SU-DHL-6 (cell line): ENCODE measurements around the gene USP7.

ENCODE experiments used
- EZH2phosphoT487 ChIP-seq: fragments of 200-600 bp; sonication (generic), shearing (Covaris generic); conservative IDR thresholded peaks from 2 replicates; pipeline ENCODE4 v1.6.1; 2018; ENCODE audit warnings: mild to moderate bottlenecking, antibody characterized with exemption, low read length, moderate library complexity, mixed read lengths
- TF ChIP-seq, protein P1 (sequence below): fragments of 200-600 bp; sonication (generic); IDR thresholded peaks from one replicate; pipeline ENCODE4 v1.5.1; 2017; ENCODE audit warnings: antibody characterized with exemption, mild to moderate bottlenecking, low read length, moderate library complexity; ENCODE audit not compliant: insufficient read depth, poor library complexity, severe bottlenecking

GRCh38 chr16:8852534-8852933 lies 111.2 kb downstream of the USP7 start:
- TF ChIP-seq, protein P1, sequence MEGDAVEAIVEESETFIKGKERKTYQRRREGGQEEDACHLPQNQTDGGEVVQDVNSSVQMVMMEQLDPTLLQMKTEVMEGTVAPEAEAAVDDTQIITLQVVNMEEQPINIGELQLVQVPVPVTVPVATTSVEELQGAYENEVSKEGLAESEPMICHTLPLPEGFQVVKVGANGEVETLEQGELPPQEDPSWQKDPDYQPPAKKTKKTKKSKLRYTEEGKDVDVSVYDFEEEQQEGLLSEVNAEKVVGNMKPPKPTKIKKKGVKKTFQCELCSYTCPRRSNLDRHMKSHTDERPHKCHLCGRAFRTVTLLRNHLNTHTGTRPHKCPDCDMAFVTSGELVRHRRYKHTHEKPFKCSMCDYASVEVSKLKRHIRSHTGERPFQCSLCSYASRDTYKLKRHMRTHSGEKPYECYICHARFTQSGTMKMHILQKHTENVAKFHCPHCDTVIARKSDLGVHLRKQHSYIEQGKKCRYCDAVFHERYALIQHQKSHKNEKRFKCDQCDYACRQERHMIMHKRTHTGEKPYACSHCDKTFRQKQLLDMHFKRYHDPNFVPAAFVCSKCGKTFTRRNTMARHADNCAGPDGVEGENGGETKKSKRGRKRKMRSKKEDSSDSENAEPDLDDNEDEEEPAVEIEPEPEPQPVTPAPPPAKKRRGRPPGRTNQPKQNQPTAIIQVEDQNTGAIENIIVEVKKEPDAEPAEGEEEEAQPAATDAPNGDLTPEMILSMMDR = no peak
- TF ChIP-seq EZH2phosphoT487 = no peak
